Measurements from ENCODE around the gene ABHD11. TPM values are rescaled to one million over a fixed set of nuclear protein-coding genes. Genes with fewer than 3 reads are reported as not detected.

ABHD11 gene
- total and polyA plus RNA-seq, 9 of the 15 experiments (the other 6 are each of a cell fraction or from before 2014, with no cell fraction given) = 7.7 to 44.2 (median 18.9) TPM

DNA sequence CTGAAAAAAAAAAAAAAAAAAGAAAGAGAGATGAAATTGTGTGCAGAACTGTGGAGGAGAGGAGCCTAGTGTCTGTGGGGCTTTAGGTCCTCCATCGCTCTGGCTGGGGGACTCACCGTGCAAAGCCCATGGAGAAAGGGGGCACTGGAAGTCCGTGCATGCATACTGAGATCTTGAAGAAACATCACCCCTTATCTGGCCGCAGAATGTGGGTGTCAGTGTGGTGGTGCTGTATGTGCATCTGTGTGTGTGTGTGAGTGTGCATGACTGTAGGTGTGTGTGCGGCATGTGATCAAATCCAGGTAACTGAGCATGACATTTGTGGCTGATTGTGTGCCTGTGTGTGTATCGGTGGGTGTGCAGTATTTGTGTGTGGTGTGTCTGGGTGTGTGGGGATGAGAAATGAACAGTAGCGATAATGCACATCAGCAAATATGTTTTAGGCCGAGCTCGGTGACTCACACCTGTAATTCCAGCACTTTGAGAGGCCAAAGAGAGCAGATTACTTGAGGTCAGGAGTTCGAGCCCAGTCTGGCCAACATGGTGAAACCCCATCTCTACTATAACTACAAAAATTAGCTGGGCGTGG, 40.3 kb upstream of the ABHD11 start (continued):
- TF ChIP-seq ZNF324 (CRISPR knock-in tag; IDR thresholded peaks at IDR 0.05) (no peak), ZEB2 (IDR thresholded peaks at IDR 0.05) (0 out of 2 replicates have a peak, but pooled peaks have one; percentile 39), CBFA2T2 (conservative IDR thresholded peaks at IDR 0.05) (peak; percentile 22; the same call in 1 of the 2 replicates), E2F3 (CRISPR knock-in tag; IDR thresholded peaks at IDR 0.05) (no peak), ZNF316 (IDR thresholded peaks at IDR 0.05) (peak; percentile 86), RUNX1 (IDR thresholded peaks at IDR 0.05; ENCODE audit: low read depth) (no peak), ZNF699 (CRISPR knock-in tag; IDR thresholded peaks at IDR 0.05; ENCODE audit: insufficient replicate concordance) (no peak), TCF7 (IDR thresholded peaks at IDR 0.05; ENCODE audit: borderline replicate concordance) (no peak), ZNF212 (CRISPR knock-in tag; IDR thresholded peaks at IDR 0.05) (no peak), DPF2 (IDR thresholded peaks at IDR 0.05) (peak; percentile 44), HMG20B (CRISPR knock-in tag; IDR thresholded peaks at IDR 0.05) (no peak)
- TF ChIP-seq, protein P1, sequence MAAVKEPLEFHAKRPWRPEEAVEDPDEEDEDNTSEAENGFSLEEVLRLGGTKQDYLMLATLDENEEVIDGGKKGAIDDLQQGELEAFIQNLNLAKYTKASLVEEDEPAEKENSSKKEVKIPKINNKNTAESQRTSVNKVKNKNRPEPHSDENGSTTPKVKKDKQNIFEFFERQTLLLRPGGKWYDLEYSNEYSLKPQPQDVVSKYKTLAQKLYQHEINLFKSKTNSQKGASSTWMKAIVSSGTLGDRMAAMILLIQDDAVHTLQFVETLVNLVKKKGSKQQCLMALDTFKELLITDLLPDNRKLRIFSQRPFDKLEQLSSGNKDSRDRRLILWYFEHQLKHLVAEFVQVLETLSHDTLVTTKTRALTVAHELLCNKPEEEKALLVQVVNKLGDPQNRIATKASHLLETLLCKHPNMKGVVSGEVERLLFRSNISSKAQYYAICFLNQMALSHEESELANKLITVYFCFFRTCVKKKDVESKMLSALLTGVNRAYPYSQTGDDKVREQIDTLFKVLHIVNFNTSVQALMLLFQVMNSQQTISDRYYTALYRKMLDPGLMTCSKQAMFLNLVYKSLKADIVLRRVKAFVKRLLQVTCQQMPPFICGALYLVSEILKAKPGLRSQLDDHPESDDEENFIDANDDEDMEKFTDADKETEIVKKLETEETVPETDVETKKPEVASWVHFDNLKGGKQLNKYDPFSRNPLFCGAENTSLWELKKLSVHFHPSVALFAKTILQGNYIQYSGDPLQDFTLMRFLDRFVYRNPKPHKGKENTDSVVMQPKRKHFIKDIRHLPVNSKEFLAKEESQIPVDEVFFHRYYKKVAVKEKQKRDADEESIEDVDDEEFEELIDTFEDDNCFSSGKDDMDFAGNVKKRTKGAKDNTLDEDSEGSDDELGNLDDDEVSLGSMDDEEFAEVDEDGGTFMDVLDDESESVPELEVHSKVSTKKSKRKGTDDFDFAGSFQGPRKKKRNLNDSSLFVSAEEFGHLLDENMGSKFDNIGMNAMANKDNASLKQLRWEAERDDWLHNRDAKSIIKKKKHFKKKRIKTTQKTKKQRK (IDR thresholded peaks at IDR 0.05; ENCODE audit: borderline replicate concordance, low read depth, low read length) = no peak
- TF ChIP-seq, protein P2, sequence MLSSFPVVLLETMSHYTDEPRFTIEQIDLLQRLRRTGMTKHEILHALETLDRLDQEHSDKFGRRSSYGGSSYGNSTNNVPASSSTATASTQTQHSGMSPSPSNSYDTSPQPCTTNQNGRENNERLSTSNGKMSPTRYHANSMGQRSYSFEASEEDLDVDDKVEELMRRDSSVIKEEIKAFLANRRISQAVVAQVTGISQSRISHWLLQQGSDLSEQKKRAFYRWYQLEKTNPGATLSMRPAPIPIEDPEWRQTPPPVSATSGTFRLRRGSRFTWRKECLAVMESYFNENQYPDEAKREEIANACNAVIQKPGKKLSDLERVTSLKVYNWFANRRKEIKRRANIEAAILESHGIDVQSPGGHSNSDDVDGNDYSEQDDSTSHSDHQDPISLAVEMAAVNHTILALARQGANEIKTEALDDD (IDR thresholded peaks at IDR 0.05) = no peak
- TF ChIP-seq, protein P3, sequence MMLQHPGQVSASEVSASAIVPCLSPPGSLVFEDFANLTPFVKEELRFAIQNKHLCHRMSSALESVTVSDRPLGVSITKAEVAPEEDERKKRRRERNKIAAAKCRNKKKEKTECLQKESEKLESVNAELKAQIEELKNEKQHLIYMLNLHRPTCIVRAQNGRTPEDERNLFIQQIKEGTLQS (IDR thresholded peaks at IDR 0.05) = 0 out of 2 replicates have a peak, but pooled peaks have one; percentile 19
- TF ChIP-seq, protein P3 (CRISPR knock-in tag; conservative IDR thresholded peaks at IDR 0.05) = no peak

Measured in K562 (cell line).